A549 (cell line): ENCODE results near the gene APRT.
A peak's percentile ranks its signal among the peaks of the same experiment; 100 is the strongest.

ENCODE experiments used
- CTCF ChIP-seq: fragments of >200 bp; sonication (Bioruptor Twin); formaldehyde crosslinking; IDR thresholded peaks from 3 replicates; pipeline ENCODE4 v1.5.1; 2016
- EP300 ChIP-seq, 2 experiments: fragments of >200 bp; sonication (Bioruptor Twin); formaldehyde crosslinking; IDR thresholded peaks; 2 replicates in 1 of 2; 3 replicates in 1 of 2; pipeline ENCODE4 v1.6.1; 2016 to 2017
- HDAC2 ChIP-seq: fragments of 200-600 bp; sonication (generic); IDR thresholded peaks from 2 replicates; pipeline ENCODE4 v1.6.1; 2016
- JUN ChIP-seq, 2 experiments: fragments of >200 bp; sonication (Bioruptor Twin); formaldehyde crosslinking; IDR thresholded peaks; 2 replicates in 1 of 2; 3 replicates in 1 of 2; pipeline ENCODE4 v1.6.1; 2016 to 2017
- MAFK ChIP-seq: fragments of 450-650 bp; IDR thresholded peaks from 2 replicates; pipeline ENCODE4 v1.6.1; 2014; ENCODE audit not compliant: partially characterized antibody
- MAZ ChIP-seq: fragments of 150-350 bp; IDR thresholded peaks from 2 replicates; pipeline ENCODE4 v1.6.1; 2014; ENCODE audit warnings: antibody characterized with exemption, low read depth, low read length, borderline replicate concordance
- MYC ChIP-seq: IDR thresholded peaks from 2 replicates; pipeline ENCODE4 v1.6.1; 2012; ENCODE audit warnings: mild to moderate bottlenecking, inconsistent platforms, low read length, improper control_type of control experiment, borderline replicate concordance
- POLR2A ChIP-seq: IDR thresholded peaks from 2 replicates; pipeline ENCODE4 v1.6.1; 2012; ENCODE audit warnings: mild to moderate bottlenecking, low read length
- REST ChIP-seq: fragments of 200-600 bp; sonication (generic); IDR thresholded peaks from 2 replicates; pipeline ENCODE4 v1.6.1; 2016; ENCODE audit warnings: antibody characterized with exemption, mild to moderate bottlenecking, moderate library complexity
- TP53 ChIP-seq: fragments of 250-450 bp; sonication (Bioruptor Pico); IDR thresholded peaks from 2 replicates; pipeline ENCODE4 v1.5.0; 2021; ENCODE audit warnings: mild to moderate bottlenecking, moderate library complexity

GRCh38 chr16:88857728-88858339, 46.1 kb upstream of the APRT start:
- TF ChIP-seq EP300 (IDR thresholded peaks at IDR 0.05) (no peak), MAFK (no peak), CTCF (peak; percentile 63), MAZ (no peak), REST (no peak), TP53 (no peak), JUN (IDR thresholded peaks at IDR 0.05) (no peak), HDAC2 (no peak), MYC (no peak), POLR2A (no peak)
